A549 (cell line): Measurements from ENCODE around the gene MCCC1.

Source experiments
- CHD2 ChIP-seq: fragments of 150-350 bp; IDR thresholded peaks from 2 replicates; pipeline ENCODE4 v1.6.1; 2014; ENCODE audit warnings: low read length; ENCODE audit not compliant: partially characterized antibody
- RAD21 ChIP-seq, 2 experiments: fragments of >200 bp in 1 of 2; sonication (Bioruptor Twin) in 1 of 2; formaldehyde crosslinking in 1 of 2; IDR thresholded peaks in 1 of 2; conservative IDR thresholded peaks in 1 of 2; 2 replicates in 1 of 2; 3 replicates in 1 of 2; pipeline ENCODE4 v1.6.1; 2012 to 2018; ENCODE audit warnings: inconsistent platforms in 1 of 2
- TF ChIP-seq, protein P1 (sequence below): fragments of >200 bp; sonication (Bioruptor Twin); formaldehyde crosslinking; IDR thresholded peaks from 3 replicates; pipeline ENCODE4 v1.5.1; 2016

DNA sequence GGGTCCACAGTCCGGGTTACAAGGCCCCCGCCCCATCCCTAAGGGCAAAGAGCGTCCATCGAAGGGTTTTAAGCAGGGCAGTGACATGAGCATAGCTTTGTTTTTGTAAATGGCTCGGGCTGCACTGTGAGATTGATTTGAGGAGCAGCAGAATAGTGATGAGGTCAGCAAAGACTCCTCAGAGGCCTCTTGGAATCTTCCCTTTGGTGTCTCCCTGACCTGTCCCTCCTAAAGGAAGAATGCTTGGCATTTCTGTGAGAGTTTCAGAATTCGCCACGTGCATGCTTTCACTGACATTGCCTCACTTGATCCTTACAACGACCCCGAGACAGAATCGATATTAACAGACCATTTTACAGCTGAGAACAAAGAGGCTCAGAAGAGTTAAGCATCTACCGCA is 42.9 kb upstream of the MCCC1 start:
- TF ChIP-seq, protein P1, sequence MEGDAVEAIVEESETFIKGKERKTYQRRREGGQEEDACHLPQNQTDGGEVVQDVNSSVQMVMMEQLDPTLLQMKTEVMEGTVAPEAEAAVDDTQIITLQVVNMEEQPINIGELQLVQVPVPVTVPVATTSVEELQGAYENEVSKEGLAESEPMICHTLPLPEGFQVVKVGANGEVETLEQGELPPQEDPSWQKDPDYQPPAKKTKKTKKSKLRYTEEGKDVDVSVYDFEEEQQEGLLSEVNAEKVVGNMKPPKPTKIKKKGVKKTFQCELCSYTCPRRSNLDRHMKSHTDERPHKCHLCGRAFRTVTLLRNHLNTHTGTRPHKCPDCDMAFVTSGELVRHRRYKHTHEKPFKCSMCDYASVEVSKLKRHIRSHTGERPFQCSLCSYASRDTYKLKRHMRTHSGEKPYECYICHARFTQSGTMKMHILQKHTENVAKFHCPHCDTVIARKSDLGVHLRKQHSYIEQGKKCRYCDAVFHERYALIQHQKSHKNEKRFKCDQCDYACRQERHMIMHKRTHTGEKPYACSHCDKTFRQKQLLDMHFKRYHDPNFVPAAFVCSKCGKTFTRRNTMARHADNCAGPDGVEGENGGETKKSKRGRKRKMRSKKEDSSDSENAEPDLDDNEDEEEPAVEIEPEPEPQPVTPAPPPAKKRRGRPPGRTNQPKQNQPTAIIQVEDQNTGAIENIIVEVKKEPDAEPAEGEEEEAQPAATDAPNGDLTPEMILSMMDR, result no peak
- TF ChIP-seq RAD21 (conservative IDR thresholded peaks at IDR 0.05 in 1 of 2, IDR thresholded peaks at IDR 0.05 in 1 of 2) (no peak), CHD2 (no peak)
